ENCODE results near the gene MASP2. TPM values are rescaled to one million over a fixed set of nuclear protein-coding genes. Genes with fewer than 3 reads are reported as not detected.
"Not testable (repeated sequence)": the region's sequence is repeated elsewhere in the genome, so short reads cannot be mapped to it uniquely, and the experiment has no call there.

MASP2 gene
- total RNA-seq, 1 donor from 2014 or later, result not detected

- TF ChIP-seq CTCF (IDR thresholded peaks at IDR 0.05), result no peak
- DNase-seq (no peak), ATAC-seq (no peak)
- Histone ChIP-seq H3K4me1 (no peaks in the 10 kb centered on the region), H3K27me3 (ENCODE audit: low read depth) (no peaks in the 10 kb centered on the region), H3K36me3 (peaks cover 89% of the 10 kb centered on the region), H3K4me3 (no peak overlapping the region), H3K27ac (no peak overlapping the region), H3K9me3 (no peaks in the 10 kb centered on the region)
- intact Hi-C loops (cut with DNase I), result no loop called here
These were observed 22.7 kb downstream of the MASP2 start for GRCh38 chr1:11024154-11024873.

GRCh38 chr1:11023201-11023600, 23.8 kb downstream of the MASP2 start:
- no peak for ATAC-seq
- H3K4me1 ChIP-seq, result no peaks in the 10 kb centered on the region
- no peak overlapping the region for H3K27ac ChIP-seq
- no peak for TF ChIP-seq CTCF (IDR thresholded peaks at IDR 0.05)
- no peaks in the 10 kb centered on the region for H3K27me3 ChIP-seq (ENCODE audit: low read depth)
- no peak for DNase-seq
- H3K36me3 ChIP-seq, result peaks cover 100% of the 10 kb centered on the region
- intact Hi-C loops (cut with DNase I), result no loop called here
- no peak overlapping the region for H3K4me3 ChIP-seq
- no peaks in the 10 kb centered on the region for H3K9me3 ChIP-seq

- no peak overlapping the region for H3K27ac ChIP-seq
- TF ChIP-seq CTCF (IDR thresholded peaks at IDR 0.05), result no peak
- intact Hi-C loops (cut with DNase I), result no loop called here
- DNase-seq (no peak), ATAC-seq (no peak)
- peaks cover 23% of the 10 kb centered on the region for H3K4me1 ChIP-seq
- H3K9me3 ChIP-seq, result no peaks in the 10 kb centered on the region
- no peaks in the 10 kb centered on the region for H3K27me3 ChIP-seq (ENCODE audit: low read depth)
- H3K36me3 ChIP-seq, result peaks cover 100% of the 10 kb centered on the region
- no peak overlapping the region for H3K4me3 ChIP-seq
These were observed 27.1 kb downstream of the MASP2 start for GRCh38 chr1:11019971-11020370.

- intact Hi-C loops (cut with DNase I); DNase-seq; ATAC-seq; H3K27me3 ChIP-seq (ENCODE audit: low read depth); H3K9me3 ChIP-seq; H3K27ac ChIP-seq; H3K4me3 ChIP-seq: not testable (repeated sequence)
- H3K36me3 ChIP-seq, result peaks cover 100% of the 10 kb centered on the region
- H3K4me1 ChIP-seq, result peaks cover 29% of the 10 kb centered on the region
These were observed 27.7 kb downstream of the MASP2 start for GRCh38 chr1:11019358-11019757.

GRCh38 chr1:11013160-11013531, 33.9 kb downstream of the MASP2 start:
- peak overlapping the region; percentile 100 for H3K4me3 ChIP-seq
- H3K27me3 ChIP-seq (ENCODE audit: low read depth), result no peaks in the 10 kb centered on the region
- peaks cover 49% of the 10 kb centered on the region for H3K4me1 ChIP-seq
- ATAC-seq, result peak in 1 of 2 donors; percentile 4
- DNase-seq, result no peak
- H3K36me3 ChIP-seq, result peaks cover 47% of the 10 kb centered on the region
- H3K9me3 ChIP-seq, result no peaks in the 10 kb centered on the region
- TF ChIP-seq CTCF (IDR thresholded peaks at IDR 0.05), result no peak
- H3K27ac ChIP-seq, result peak overlapping the region; percentile 98
- intact Hi-C loops (cut with DNase I), result no loop called here

GRCh38 chr1:11012260-11013159, 34.5 kb downstream of the MASP2 start, which contains the start of gene TARDBP:
Gene TARDBP (plus strand): TSS chr1:11012654. CDS start chr1:11013728, 1,074 bp downstream.
- Histone ChIP-seq H3K4me3 (peak within 1 kb of the TSS; percentile 100), H3K9me3 (no peaks in the 10 kb centered on the region), H3K4me1 (peaks cover 49% of the 10 kb centered on the region), H3K27me3 (ENCODE audit: low read depth) (no peaks in the 10 kb centered on the region), H3K36me3 (peaks cover 41% of the 10 kb centered on the region), H3K27ac (peak within 1 kb of the TSS; percentile 98)
- intact Hi-C loops (cut with DNase I), result no loop called here
- DNase-seq (peak; percentile 93), ATAC-seq (peak; percentile 98)
- TF ChIP-seq CTCF (IDR thresholded peaks at IDR 0.05), result no peak

Measured in lower lobe of right lung (tissue), 2 donors.